Activated naive CD8-positive, alpha-beta T cell (primary cell): ENCODE data around the gene KCTD17.
A peak's percentile ranks its signal among the peaks of the same experiment; 100 is the strongest.

Experiments
- H3K27ac Mint-ChIP-seq: one replicate; pipeline ENCODE4 v1.8.0; 2021; ENCODE audit warnings: mixed read lengths
- H3K27me3 Mint-ChIP-seq: one replicate; pipeline ENCODE4 v1.8.0; 2021; ENCODE audit warnings: mixed read lengths
- H3K36me3 Mint-ChIP-seq: one replicate; pipeline ENCODE4 v1.8.0; 2021; ENCODE audit warnings: mixed read lengths
- H3K4me1 Mint-ChIP-seq: one replicate; pipeline ENCODE4 v1.8.0; 2021; ENCODE audit warnings: low read depth, mixed read lengths
- H3K4me3 Mint-ChIP-seq: one replicate; pipeline ENCODE4 v1.8.0; 2021; ENCODE audit warnings: mild to moderate bottlenecking, mixed read lengths
- H3K9me3 Mint-ChIP-seq: one replicate; pipeline ENCODE4 v1.8.0; 2021; ENCODE audit warnings: low read depth, mixed read lengths

The KCTD17 gene

GRCh38 chr22:37057796-37058510 is 6.4 kb downstream of the KCTD17 start:
- no peak overlapping the region for H3K4me3 Mint-ChIP-seq
- no peaks in the 10 kb centered on the region for H3K27me3 Mint-ChIP-seq
- H3K36me3 Mint-ChIP-seq: no peaks in the 10 kb centered on the region
- H3K4me1 Mint-ChIP-seq: peaks cover 15% of the 10 kb centered on the region
- H3K27ac Mint-ChIP-seq: no peak overlapping the region
- H3K9me3 Mint-ChIP-seq: no peaks in the 10 kb centered on the region

GRCh38 chr22:37058917-37059701 is 7.6 kb downstream of the KCTD17 start:
- H3K4me3 Mint-ChIP-seq: no peak overlapping the region
- H3K27ac Mint-ChIP-seq: no peak overlapping the region
- H3K4me1 Mint-ChIP-seq: peaks cover 19% of the 10 kb centered on the region
- H3K9me3 Mint-ChIP-seq: no peaks in the 10 kb centered on the region
- no peaks in the 10 kb centered on the region for H3K27me3 Mint-ChIP-seq
- H3K36me3 Mint-ChIP-seq: no peaks in the 10 kb centered on the region

GRCh38 chr22:37059876-37060449 is 8.4 kb downstream of the KCTD17 start:
- Mint-ChIP-seq H3K4me3 (no peak overlapping the region), H3K9me3 (no peaks in the 10 kb centered on the region), H3K4me1 (peaks cover 19% of the 10 kb centered on the region), H3K27me3 (no peaks in the 10 kb centered on the region), H3K36me3 (no peaks in the 10 kb centered on the region), H3K27ac (no peak overlapping the region)

DNA sequence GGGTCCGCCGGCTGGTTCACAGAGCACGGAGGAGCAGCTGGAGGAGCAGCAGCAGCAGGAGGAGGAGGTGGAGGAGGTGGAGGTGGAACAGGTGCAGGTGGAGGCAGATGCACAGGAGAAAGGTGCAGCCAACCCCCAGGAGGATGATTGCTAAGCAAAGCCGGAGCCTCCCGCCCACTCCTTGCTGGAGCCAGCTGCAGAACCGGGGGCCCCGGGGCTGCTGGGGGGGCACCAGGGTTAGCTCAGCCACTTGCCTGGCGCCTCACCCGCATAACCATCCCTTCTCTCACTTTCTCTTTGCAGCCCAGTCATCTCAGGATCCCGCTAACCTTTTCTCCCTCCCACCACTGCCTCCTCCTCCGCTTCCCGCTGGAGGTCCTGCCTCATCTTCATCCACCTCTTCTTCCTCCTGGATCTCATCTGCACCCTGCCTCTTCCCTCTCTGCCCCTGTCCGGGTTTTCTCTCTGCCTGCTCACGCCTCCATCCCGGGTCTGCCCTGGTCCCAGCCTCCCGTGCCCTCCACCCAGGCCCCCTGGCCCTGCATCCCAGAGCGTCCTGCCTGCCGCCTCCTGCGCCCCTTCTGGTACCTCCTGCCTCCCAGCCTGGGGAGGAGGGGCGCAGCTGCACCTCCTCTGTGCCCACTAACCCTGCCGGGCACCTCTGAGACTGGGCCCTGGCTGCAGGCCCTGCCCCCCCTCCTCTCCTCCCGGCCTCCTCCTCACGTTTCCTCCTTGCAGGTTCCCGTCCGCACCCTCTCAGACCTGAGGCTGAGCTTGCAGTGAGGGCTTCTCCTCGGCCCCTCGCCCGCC is 9.5 kb downstream of the KCTD17 start:
- no peak overlapping the region for H3K27ac Mint-ChIP-seq
- H3K36me3 Mint-ChIP-seq: no peaks in the 10 kb centered on the region
- H3K9me3 Mint-ChIP-seq: no peaks in the 10 kb centered on the region
- H3K4me3 Mint-ChIP-seq: peak overlapping the region; percentile 40
- H3K27me3 Mint-ChIP-seq: no peaks in the 10 kb centered on the region
- H3K4me1 Mint-ChIP-seq: peaks cover 19% of the 10 kb centered on the region

- Mint-ChIP-seq H3K4me1 (peaks cover 19% of the 10 kb centered on the region), H3K36me3 (peaks cover 2% of the 10 kb centered on the region), H3K27me3 (no peaks in the 10 kb centered on the region), H3K4me3 (no peak overlapping the region), H3K9me3 (no peaks in the 10 kb centered on the region), H3K27ac (no peak overlapping the region)
Observed at GRCh38 chr22:37061611-37062375, 10.3 kb downstream of the KCTD17 start.

DNA sequence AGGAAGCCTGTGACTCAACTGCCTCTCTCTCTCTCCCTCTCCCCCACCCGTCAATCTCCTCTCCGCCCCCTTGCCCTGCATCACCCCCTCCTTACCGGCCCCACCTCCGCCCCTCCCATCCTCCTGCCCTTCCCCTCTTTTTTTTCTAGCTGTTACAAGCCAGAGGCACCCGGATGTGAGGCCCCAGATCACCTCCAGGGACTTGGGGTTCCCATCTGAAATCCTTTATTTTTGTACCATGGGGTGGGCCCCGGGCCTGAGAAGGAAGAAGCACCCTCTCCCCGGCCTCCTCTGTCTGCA is 10.8 kb downstream of the KCTD17 start:
- Mint-ChIP-seq H3K4me1 (peaks cover 19% of the 10 kb centered on the region), H3K27me3 (no peaks in the 10 kb centered on the region), H3K36me3 (peaks cover 2% of the 10 kb centered on the region), H3K27ac (no peak overlapping the region), H3K4me3 (no peak overlapping the region), H3K9me3 (no peaks in the 10 kb centered on the region)

DNA sequence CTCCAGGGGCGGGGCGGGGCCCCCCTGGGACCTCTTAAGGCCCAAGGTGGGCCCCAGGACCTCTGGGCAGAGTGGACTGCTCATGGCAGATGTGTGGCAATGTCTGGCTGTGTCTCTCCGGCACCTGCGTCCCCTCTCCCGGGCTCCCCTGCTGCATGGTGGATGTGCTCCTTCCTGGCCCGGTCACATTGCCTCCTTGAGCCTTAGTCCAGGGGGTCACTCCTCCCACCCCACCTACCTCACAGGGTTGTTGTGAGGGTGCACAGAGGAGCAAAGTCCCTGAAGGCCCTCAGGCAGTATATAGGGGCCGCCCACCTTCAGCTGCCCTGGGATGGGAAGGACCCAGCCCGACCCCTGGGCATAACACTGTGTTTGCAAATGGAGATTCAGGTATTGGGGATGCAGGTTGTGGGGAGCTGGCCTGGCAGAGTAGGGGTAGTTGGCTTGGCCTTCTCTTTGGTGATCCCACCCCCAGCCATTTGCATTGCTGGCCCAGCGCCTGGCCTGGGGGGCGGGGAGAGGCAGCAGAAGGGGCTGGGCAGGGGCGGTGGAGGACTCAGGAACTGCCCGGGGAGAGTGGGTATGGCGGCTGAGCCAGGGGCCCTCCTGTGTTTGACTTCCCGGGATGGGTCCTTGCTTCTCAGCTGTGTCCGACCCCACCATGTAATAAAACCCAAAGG is 11.3 kb downstream of the KCTD17 start:
- no peak overlapping the region for H3K27ac Mint-ChIP-seq
- H3K4me3 Mint-ChIP-seq: no peak overlapping the region
- no peaks in the 10 kb centered on the region for H3K9me3 Mint-ChIP-seq
- no peaks in the 10 kb centered on the region for H3K27me3 Mint-ChIP-seq
- peaks cover 2% of the 10 kb centered on the region for H3K36me3 Mint-ChIP-seq
- peaks cover 19% of the 10 kb centered on the region for H3K4me1 Mint-ChIP-seq

DNA sequence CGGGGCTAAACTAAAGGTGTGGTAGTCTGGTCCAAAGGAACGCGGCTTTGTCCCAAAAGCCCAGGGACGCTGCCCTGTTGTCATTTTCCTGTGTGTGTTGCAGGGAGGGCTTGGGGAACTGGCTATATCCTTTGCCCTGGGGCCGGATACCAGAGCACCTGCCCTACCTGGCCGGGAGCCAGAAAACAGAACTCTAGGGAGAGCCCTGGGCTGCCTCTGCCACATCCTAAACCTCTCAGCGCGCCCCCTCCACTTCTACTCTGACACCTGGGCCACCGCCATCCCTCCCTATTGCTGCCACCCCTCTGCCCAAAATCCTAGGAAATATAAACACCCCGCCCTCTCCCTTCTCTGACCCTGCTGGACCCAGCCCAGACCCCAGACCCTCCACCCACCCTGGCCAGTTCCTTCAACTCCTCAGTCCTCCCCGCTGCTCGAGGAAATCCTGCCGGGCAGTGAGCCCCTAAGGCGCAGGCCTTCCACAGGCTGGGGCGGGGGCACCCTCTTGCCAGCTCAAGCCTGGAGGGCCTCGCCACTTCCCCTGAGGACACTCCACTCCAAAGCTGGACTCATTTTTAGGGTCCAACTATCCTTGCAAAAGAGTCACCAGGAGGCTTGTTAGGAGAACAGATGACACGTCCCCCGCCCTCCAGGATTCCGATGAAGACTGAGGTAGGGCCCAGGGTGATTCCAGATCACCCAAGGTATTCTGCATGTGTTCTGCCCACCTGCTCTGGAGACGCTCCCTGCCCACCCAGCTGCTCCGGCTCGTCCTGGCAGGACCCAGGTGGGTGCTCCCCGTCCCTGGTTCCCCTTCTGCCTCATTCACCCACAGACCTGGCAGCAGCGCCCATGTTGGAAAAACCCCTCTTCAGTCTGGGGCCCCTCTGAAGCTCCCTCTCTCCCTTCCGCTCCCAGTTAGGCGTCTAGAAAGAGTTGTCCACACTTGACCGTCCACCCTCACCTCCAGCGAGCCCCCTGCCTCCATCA is 12.2 kb downstream of the KCTD17 start:
- H3K36me3 Mint-ChIP-seq: peaks cover 2% of the 10 kb centered on the region
- H3K27ac Mint-ChIP-seq: no peak overlapping the region
- peaks cover 24% of the 10 kb centered on the region for H3K4me1 Mint-ChIP-seq
- H3K4me3 Mint-ChIP-seq: no peak overlapping the region
- no peaks in the 10 kb centered on the region for H3K9me3 Mint-ChIP-seq
- no peaks in the 10 kb centered on the region for H3K27me3 Mint-ChIP-seq

GRCh38 chr22:37064553-37064952 is 13.0 kb downstream of the KCTD17 start:
- H3K4me1 Mint-ChIP-seq: peaks cover 24% of the 10 kb centered on the region
- H3K4me3 Mint-ChIP-seq: no peak overlapping the region
- no peaks in the 10 kb centered on the region for H3K9me3 Mint-ChIP-seq
- H3K27ac Mint-ChIP-seq: no peak overlapping the region
- H3K36me3 Mint-ChIP-seq: peaks cover 2% of the 10 kb centered on the region
- peaks cover 2% of the 10 kb centered on the region for H3K27me3 Mint-ChIP-seq

- no peak overlapping the region for H3K4me3 Mint-ChIP-seq
- no peak overlapping the region for H3K27ac Mint-ChIP-seq
- peaks cover 24% of the 10 kb centered on the region for H3K4me1 Mint-ChIP-seq
- H3K9me3 Mint-ChIP-seq: no peaks in the 10 kb centered on the region
- H3K27me3 Mint-ChIP-seq: peaks cover 6% of the 10 kb centered on the region
- H3K36me3 Mint-ChIP-seq: peaks cover 2% of the 10 kb centered on the region
Observed at GRCh38 chr22:37065180-37065579, 13.6 kb downstream of the KCTD17 start.

GRCh38 chr22:37065961-37066360 is 14.4 kb downstream of the KCTD17 start:
- Mint-ChIP-seq H3K9me3 (no peaks in the 10 kb centered on the region), H3K27ac (no peak overlapping the region), H3K4me1 (peaks cover 18% of the 10 kb centered on the region), H3K4me3 (no peak overlapping the region), H3K27me3 (peaks cover 6% of the 10 kb centered on the region), H3K36me3 (peaks cover 2% of the 10 kb centered on the region)

GRCh38 chr22:37067428-37067827 is 15.9 kb downstream of the KCTD17 start:
- peaks cover 16% of the 10 kb centered on the region for H3K4me1 Mint-ChIP-seq
- no peaks in the 10 kb centered on the region for H3K9me3 Mint-ChIP-seq
- H3K27me3 Mint-ChIP-seq: peaks cover 6% of the 10 kb centered on the region
- H3K36me3 Mint-ChIP-seq: peaks cover 2% of the 10 kb centered on the region
- H3K4me3 Mint-ChIP-seq: no peak overlapping the region
- no peak overlapping the region for H3K27ac Mint-ChIP-seq

DNA sequence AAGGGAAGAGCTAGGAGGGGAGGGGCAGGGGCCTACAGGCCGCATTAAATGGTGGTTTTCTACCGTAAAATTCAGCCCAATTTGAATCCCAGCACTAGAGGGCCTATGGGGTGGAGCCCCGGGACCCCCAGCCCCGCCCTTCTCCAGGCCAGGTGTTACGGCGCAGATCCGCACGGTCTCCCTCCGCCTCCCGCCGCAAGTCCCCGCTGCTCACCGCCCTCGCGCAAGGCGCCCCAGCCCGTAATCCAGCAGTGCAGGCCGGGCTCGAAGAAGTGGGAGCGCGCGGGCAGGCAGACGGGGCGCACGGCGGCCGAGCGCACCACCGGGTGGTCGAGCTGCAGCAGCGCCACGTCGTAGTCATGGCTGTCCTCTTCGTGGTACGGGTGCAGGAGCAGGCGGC is 17.3 kb downstream of the KCTD17 start:
- peaks cover 2% of the 10 kb centered on the region for H3K36me3 Mint-ChIP-seq
- H3K4me1 Mint-ChIP-seq: peaks cover 7% of the 10 kb centered on the region
- no peak overlapping the region for H3K4me3 Mint-ChIP-seq
- no peak overlapping the region for H3K27ac Mint-ChIP-seq
- no peaks in the 10 kb centered on the region for H3K9me3 Mint-ChIP-seq
- peaks cover 6% of the 10 kb centered on the region for H3K27me3 Mint-ChIP-seq
